ENCODE results near the gene EEIG1. TPM values are rescaled to one million over a fixed set of nuclear protein-coding genes. Genes with fewer than 3 reads are reported as not detected.

EEIG1 gene
- total and polyA plus RNA-seq, 2 experiments from 2014 or later, result 6.1 to 9.3 TPM

DNA sequence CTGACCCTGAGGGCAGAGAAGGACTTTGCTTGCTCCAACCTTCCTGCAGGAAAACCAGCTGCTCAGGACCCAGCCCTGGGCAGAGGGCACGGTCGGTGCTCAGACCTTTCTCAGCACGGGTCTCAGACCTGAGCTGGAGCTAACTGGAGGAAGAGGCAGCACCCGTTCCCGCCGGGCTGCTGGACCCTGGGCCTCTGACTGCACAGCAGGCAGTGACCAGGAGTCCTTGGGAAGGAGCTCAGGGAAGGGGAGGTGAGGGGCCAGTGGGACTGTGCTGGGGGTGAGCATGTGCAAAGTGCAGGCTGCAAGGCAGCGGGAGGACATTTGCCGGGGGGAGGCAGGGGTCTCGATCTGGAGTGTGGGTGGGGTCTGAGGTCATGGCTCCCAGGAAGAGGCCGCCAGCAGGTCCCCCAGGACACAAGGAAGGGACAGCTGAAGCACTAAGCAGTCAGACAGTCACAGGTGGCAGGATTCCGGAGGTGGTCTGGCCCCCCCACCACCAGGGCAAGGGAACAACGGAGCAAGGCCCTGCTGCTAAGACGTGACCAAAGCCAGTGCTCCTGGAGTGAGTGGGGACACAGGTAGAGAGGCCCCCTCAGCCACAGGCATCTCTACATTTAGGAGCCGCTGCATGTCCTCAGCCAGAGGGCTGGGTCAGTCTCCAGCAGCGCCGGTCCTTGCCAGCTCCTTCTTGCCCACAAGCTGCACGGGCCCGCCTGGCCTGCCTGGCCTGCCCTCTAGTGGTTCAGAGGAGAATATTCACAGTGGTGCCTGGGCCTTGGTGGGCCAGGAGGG lies 38.4 kb downstream of the EEIG1 start:
- H2AFZ ChIP-seq, result no peak overlapping the region
- peaks cover 2% of the 10 kb centered on the region for H3K79me2 ChIP-seq (ENCODE audit: insufficient read depth)
- TF ChIP-seq EZH2phosphoT487 (IDR thresholded peaks at IDR 0.05; ENCODE audit: insufficient read depth, low read depth) (no peak), EZH2 (IDR thresholded peaks at IDR 0.05; ENCODE audit: insufficient read depth, poor library complexity, severe bottlenecking) (no peak)
- no peaks in the 10 kb centered on the region for H3F3A ChIP-seq (ENCODE audit: insufficient read depth)
- H3K4me3 ChIP-seq, result no peak overlapping the region
- no peaks in the 10 kb centered on the region for H4K20me1 ChIP-seq (ENCODE audit: insufficient read depth)
- no peak overlapping the region for H3K27ac ChIP-seq
- no peaks in the 10 kb centered on the region for H3K27me3 ChIP-seq (replicated peaks; ENCODE audit: insufficient read depth)
- H3K9me3 ChIP-seq (ENCODE audit: low read depth), result no peaks in the 10 kb centered on the region
- no peak overlapping the region for H3K9ac ChIP-seq
- 0 out of 2 replicates have a peak, but pooled peaks cover 5% of the 10 kb centered on the region for H3K4me1 ChIP-seq (ENCODE audit: insufficient read depth)
- in situ Hi-C loops (cut with MboI), result loop anchor here (10.0 kb wide), 2 partner anchors 92 to 162 kb away; no protein-coding TSS in a partner anchor
- H3K4me2 ChIP-seq (ENCODE audit: unreplicated experiment), result no peak overlapping the region
- H3K9me2 ChIP-seq (ENCODE audit: insufficient read depth), result no peaks in the 10 kb centered on the region
- H3K36me3 ChIP-seq (ENCODE audit: low read depth), result no peaks in the 10 kb centered on the region; the same call in 1 of the 2 replicates
- DNase-seq, result peak; percentile 86
- WGBS, 2 experiments (ENCODE audit: low coverage in 1 of 2, low lambda C conversion rate in 2 of 2, missing lambda C conversion rate in 2 of 2), result 61% methylated on average over 18 of the region's 18 CpGs

DNA sequence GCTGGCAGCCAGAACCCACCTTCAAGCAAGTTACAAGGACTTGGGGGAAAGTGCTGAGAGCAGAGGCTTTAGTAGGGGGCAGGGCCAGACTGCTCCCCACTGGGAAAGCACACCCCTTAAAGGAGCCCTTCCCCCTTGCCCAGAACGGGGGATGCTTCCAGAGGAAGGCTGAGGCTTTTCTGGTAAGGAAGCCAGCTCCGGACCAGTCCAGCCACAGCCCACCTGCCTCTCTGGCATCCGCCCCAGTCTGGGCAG lies 38.9 kb downstream of the EEIG1 start:
- H3K27ac ChIP-seq, result no peak overlapping the region
- DNase-seq, result no peak

DNA sequence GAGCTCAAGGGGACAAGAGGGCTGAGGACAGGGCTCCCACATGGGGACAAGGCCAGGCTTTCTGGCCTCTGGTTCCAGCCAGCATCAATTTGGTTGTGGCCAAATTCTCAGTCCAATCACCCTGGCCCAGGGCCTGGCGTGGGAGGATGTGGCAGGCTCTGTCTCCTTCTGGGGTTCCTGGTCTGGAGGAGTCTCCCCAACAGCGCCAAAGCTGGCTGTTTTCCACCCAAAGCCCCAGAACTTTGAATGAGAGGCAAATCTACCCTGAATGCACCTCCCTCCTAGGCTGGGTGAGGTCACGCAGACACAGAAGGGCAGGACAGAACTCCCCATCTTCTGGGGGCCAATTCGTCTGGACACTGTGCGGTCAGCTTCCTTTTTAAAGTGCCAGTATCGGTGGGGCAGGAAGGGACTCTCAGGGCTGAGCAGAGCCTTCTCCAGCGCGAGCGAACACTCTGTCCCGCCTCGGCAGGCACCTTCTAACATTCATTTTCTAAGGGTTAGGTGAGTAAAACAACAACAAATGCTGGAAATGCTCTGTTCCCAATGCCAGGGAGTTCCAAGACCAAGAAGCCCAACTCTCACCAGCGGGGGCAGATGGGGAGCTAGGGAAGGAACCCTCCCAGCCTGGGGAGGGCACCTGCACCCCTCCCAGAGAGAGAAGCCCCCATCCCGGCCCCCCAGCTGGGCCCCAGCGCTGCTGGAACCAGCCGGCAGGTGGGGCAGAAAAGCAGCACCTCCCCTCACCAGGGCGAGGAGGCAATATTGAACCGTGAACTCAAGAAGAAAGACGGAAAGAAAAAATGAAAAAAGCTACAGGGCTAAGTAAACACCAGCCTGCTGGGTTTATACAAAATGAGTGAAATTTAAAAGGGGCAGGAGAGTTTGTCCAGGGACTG lies 39.5 kb downstream of the EEIG1 start:
- H2AFZ ChIP-seq, result no peak overlapping the region
- H3K9me2 ChIP-seq (ENCODE audit: insufficient read depth), result no peaks in the 10 kb centered on the region
- DNase-seq, result no peak
- no peaks in the 10 kb centered on the region; the same call in 1 of the 2 replicates for H3K36me3 ChIP-seq (ENCODE audit: low read depth)
- H3F3A ChIP-seq (ENCODE audit: insufficient read depth), result peaks cover 1% of the 10 kb centered on the region; the same call in 1 of the 2 replicates
- no peaks in the 10 kb centered on the region for H3K9me3 ChIP-seq (ENCODE audit: low read depth)
- no peak overlapping the region for H3K9ac ChIP-seq
- H3K4me3 ChIP-seq, result no peak overlapping the region
- H3K4me2 ChIP-seq (ENCODE audit: unreplicated experiment), result no peak overlapping the region
- no peaks in the 10 kb centered on the region for H3K27me3 ChIP-seq (replicated peaks; ENCODE audit: insufficient read depth)
- peaks cover 13% of the 10 kb centered on the region for H3K79me2 ChIP-seq (ENCODE audit: insufficient read depth)
- WGBS, 2 experiments (ENCODE audit: low coverage in 1 of 2, low lambda C conversion rate in 2 of 2, missing lambda C conversion rate in 2 of 2), result 73 to 75% methylated on average over 17 to 18 of the region's 18 CpGs
- in situ Hi-C loops (cut with MboI), result loop anchor here (10.0 kb wide), 2 partner anchors 93 to 163 kb away; no protein-coding TSS in a partner anchor
- H3K27ac ChIP-seq, result no peak overlapping the region
- no peaks in the 10 kb centered on the region for H4K20me1 ChIP-seq (ENCODE audit: insufficient read depth)
- TF ChIP-seq EZH2phosphoT487 (IDR thresholded peaks at IDR 0.05; ENCODE audit: insufficient read depth, low read depth) (no peak), EZH2 (IDR thresholded peaks at IDR 0.05; ENCODE audit: insufficient read depth, poor library complexity, severe bottlenecking) (no peak)
- peaks cover 9% of the 10 kb centered on the region for H3K4me1 ChIP-seq (ENCODE audit: insufficient read depth)

More for the DNA sequence above, 38.9 kb downstream of the EEIG1 start:
- H3K36me3 ChIP-seq (ENCODE audit: low read depth), result no peaks in the 10 kb centered on the region; the same call in 1 of the 2 replicates
- H3K9me2 ChIP-seq (ENCODE audit: insufficient read depth), result no peaks in the 10 kb centered on the region
- in situ Hi-C loops (cut with MboI), result loop anchor here (10.0 kb wide), 2 partner anchors 93 to 163 kb away; no protein-coding TSS in a partner anchor
- H4K20me1 ChIP-seq (ENCODE audit: insufficient read depth), result no peaks in the 10 kb centered on the region
- 0 out of 2 replicates have a peak, but pooled peaks cover 5% of the 10 kb centered on the region for H3K4me1 ChIP-seq (ENCODE audit: insufficient read depth)
- H2AFZ ChIP-seq, result no peak overlapping the region
- H3K27me3 ChIP-seq (replicated peaks; ENCODE audit: insufficient read depth), result no peaks in the 10 kb centered on the region
- H3K9ac ChIP-seq, result no peak overlapping the region
- no peaks in the 10 kb centered on the region for H3K9me3 ChIP-seq (ENCODE audit: low read depth)
- no peak overlapping the region for H3K4me3 ChIP-seq
- peaks cover 8% of the 10 kb centered on the region for H3K79me2 ChIP-seq (ENCODE audit: insufficient read depth)
- TF ChIP-seq EZH2 (IDR thresholded peaks at IDR 0.05; ENCODE audit: insufficient read depth, poor library complexity, severe bottlenecking) (no peak), EZH2phosphoT487 (IDR thresholded peaks at IDR 0.05; ENCODE audit: insufficient read depth, low read depth) (no peak)
- WGBS, 2 experiments (ENCODE audit: low coverage in 1 of 2, low lambda C conversion rate in 2 of 2, missing lambda C conversion rate in 2 of 2), result 69 to 79% methylated on average over 3 of the region's 3 CpGs
- H3K4me2 ChIP-seq (ENCODE audit: unreplicated experiment), result no peak overlapping the region
- no peaks in the 10 kb centered on the region for H3F3A ChIP-seq (ENCODE audit: insufficient read depth)

DNA sequence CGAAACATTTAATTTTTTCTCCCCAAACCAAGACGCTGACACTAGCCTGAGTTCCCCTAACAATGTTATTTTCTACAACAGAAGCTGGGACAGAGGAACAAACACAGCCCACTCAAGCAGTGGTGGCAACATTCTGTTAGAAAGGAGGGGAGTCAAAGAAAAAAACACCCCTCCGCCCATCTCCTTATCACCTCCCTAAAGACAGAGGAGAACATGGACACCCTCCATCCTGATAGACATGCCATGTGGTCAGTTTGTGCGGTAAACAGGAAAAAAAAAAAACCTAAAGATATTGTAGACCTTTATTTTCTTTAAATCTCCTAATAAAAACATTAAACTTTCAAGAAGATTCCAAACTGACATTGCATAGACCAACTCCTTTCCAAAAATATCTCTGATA lies 40.2 kb downstream of the EEIG1 start:
- no peak for TF ChIP-seq EZH2phosphoT487 (IDR thresholded peaks at IDR 0.05; ENCODE audit: insufficient read depth, low read depth)
- Histone ChIP-seq H3K79me2 (ENCODE audit: insufficient read depth) (peaks cover 21% of the 10 kb centered on the region), H3K36me3 (ENCODE audit: low read depth) (no peaks in the 10 kb centered on the region; the same call in 1 of the 2 replicates), H3K27ac (no peak overlapping the region), H4K20me1 (ENCODE audit: insufficient read depth) (no peaks in the 10 kb centered on the region), H2AFZ (no peak overlapping the region), H3K9me2 (ENCODE audit: insufficient read depth) (no peaks in the 10 kb centered on the region), H3K4me1 (ENCODE audit: insufficient read depth) (peaks cover 16% of the 10 kb centered on the region), H3F3A (ENCODE audit: insufficient read depth) (peaks cover 6% of the 10 kb centered on the region; the same call in 1 of the 2 replicates), H3K27me3 (replicated peaks; ENCODE audit: insufficient read depth) (no peaks in the 10 kb centered on the region), H3K4me2 (ENCODE audit: unreplicated experiment) (no peak overlapping the region), H3K9me3 (ENCODE audit: low read depth) (no peaks in the 10 kb centered on the region), H3K9ac (no peak overlapping the region), H3K4me3 (no peak overlapping the region)
- in situ Hi-C loops (cut with MboI), result loop anchor here (10.0 kb wide), 2 partner anchors 94 to 164 kb away; no protein-coding TSS in a partner anchor
- WGBS, 2 experiments (ENCODE audit: low coverage in 1 of 2, low lambda C conversion rate in 2 of 2, missing lambda C conversion rate in 2 of 2), result 92% methylated on average over 4 of the region's 4 CpGs
- no peak for DNase-seq

All from GM23248 (cell line).